Upper lobe of right lung (tissue), 1 donor: Measurements from ENCODE around the gene SERINC4. TPM values are rescaled to one million over a fixed set of nuclear protein-coding genes. Genes with fewer than 3 reads are reported as not detected.

Experiments
- ATAC-seq: fragments of 200-7000 bp; cut with Tn5 transposase; one replicate; pipeline ENCODE4 v1.9.1; 2020; ENCODE audit warnings: mild to moderate bottlenecking, moderate library complexity
- DNase-seq: peaks from one replicate; pipeline ENCODE4 v3.0.0-alpha.2; 2020
- H3K27ac ChIP-seq: fragments of 200-600 bp; one replicate; pipeline ENCODE4 v1.8.0; 2022
- H3K27me3 ChIP-seq: fragments of 200-600 bp; one replicate; pipeline ENCODE4 v1.8.0; 2022; ENCODE audit warnings: mild to moderate bottlenecking
- H3K36me3 ChIP-seq: fragments of 200-600 bp; one replicate; pipeline ENCODE4 v1.8.0; 2022
- H3K4me1 ChIP-seq: fragments of 200-600 bp; one replicate; pipeline ENCODE4 v1.8.0; 2022
- H3K4me3 ChIP-seq: fragments of 200-600 bp; one replicate; pipeline ENCODE4 v1.8.0; 2022; ENCODE audit warnings: mild to moderate bottlenecking
- H3K9me3 ChIP-seq: fragments of 200-600 bp; one replicate; pipeline ENCODE4 v1.8.0; 2022
- CTCF ChIP-seq: fragments of 200-600 bp; IDR thresholded peaks from one replicate; pipeline ENCODE4 v1.8.0; 2022; ENCODE audit warnings: antibody characterized with exemption
- intact Hi-C: fragments of 100-400 bp; cut with DNase I; formaldehyde crosslinking; loops from one replicate; pipeline ENCODE4 v1.11.0; 2022
- total RNA-seq: library from RNA; stranded (reverse); fragmentation: NEBNext Ultra II Directional; extraction: Animal tissue kit (Norgen Biotek cat#: 25700); gene quantifications from one replicate; pipeline ENCODE4 v1.2.1, GENCODE V29; 2021
- donor health status: DM: no; HTN: yes; CAD: no; lungs with severe emphysema.

Gene SERINC4
- total RNA-seq, 1 donor from 2014 or later: not detected

GRCh38 chr15:43771816-43772215, 28.2 kb downstream of the SERINC4 start:
- intact Hi-C loops: no loop called here
- no peak for TF ChIP-seq CTCF
- Histone ChIP-seq H3K9me3 (no peaks in the 10 kb centered on the region), H3K36me3 (peaks cover 73% of the 10 kb centered on the region), H3K27me3 (no peaks in the 10 kb centered on the region), H3K4me3 (no peak overlapping the region), H3K4me1 (no peaks in the 10 kb centered on the region), H3K27ac (no peak overlapping the region)
- DNase-seq: no peak
- peak; percentile 16 for ATAC-seq

DNA sequence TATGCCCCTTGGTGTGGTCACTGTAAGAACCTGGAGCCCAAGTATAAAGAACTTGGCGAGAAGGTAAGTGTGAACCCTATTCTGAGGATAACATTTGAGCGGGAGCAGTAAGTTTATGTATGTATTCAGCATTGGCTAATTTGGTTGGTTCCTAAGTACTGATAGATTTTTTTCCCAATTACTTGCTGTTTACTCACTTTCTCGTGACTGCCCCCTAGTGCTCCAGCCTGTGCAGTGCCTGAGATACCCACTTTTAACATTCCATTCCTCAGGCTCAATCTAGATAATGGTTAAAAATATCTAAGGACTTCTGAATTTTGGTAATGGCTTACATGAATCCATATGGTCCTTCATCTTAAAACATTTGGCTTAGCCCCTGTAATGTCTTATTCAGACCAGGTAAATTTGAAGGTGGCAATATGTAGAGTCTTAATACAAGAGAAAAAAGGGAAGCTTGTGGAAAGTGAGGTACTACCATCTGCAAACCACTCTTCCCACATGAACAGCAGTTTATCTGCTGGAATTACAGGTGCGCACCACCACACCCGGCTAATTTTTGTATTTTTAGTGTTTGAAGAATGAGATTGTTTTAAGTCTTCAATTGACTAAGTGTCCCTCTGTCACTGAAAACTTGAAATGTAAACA, 30.3 kb downstream of the SERINC4 start:
- H3K27ac ChIP-seq: no peak overlapping the region
- intact Hi-C loops: no loop called here
- TF ChIP-seq CTCF: peak; percentile 82
- no peak overlapping the region for H3K4me3 ChIP-seq
- no peaks in the 10 kb centered on the region for H3K27me3 ChIP-seq
- H3K4me1 ChIP-seq: no peaks in the 10 kb centered on the region
- DNase-seq (peak; percentile 63), ATAC-seq (peak; percentile 84)
- H3K9me3 ChIP-seq: no peaks in the 10 kb centered on the region
- peaks cover 94% of the 10 kb centered on the region for H3K36me3 ChIP-seq

- ATAC-seq (no peak), DNase-seq (no peak)
- Histone ChIP-seq H3K9me3 (no peaks in the 10 kb centered on the region), H3K27me3 (no peaks in the 10 kb centered on the region), H3K4me1 (no peaks in the 10 kb centered on the region), H3K27ac (no peak overlapping the region), H3K36me3 (peaks cover 100% of the 10 kb centered on the region), H3K4me3 (no peak overlapping the region)
- TF ChIP-seq CTCF: no peak
- intact Hi-C loops: no loop called here
Measured at GRCh38 chr15:43763819-43764446, 36.1 kb downstream of the SERINC4 start.

GRCh38 chr15:43762824-43763223, 37.2 kb downstream of the SERINC4 start:
- Histone ChIP-seq H3K36me3 (peaks cover 100% of the 10 kb centered on the region), H3K27me3 (no peaks in the 10 kb centered on the region), H3K4me1 (no peaks in the 10 kb centered on the region), H3K4me3 (no peak overlapping the region), H3K9me3 (no peaks in the 10 kb centered on the region), H3K27ac (no peak overlapping the region)
- no peak for TF ChIP-seq CTCF
- DNase-seq (no peak), ATAC-seq (no peak)
- intact Hi-C loops: no loop called here

DNA sequence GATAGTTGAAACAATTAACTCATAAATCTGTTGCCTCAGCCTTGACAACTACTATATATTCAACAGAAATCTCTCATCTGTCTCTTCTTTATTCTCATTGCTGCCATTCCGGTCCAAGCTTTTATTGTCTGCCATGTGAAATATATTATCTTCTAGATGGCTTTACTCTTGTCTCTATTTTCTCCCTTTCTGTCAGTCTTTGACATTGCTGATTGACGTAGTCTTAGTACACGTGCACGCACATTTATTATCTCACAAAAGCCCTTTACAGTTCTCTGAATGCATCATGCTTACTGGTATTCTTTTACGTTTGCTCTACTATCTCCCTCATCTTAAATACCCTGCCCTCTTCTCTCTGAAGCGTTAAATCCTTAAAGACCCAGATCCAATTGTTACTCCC, 48.1 kb downstream of the SERINC4 start:
- peaks cover 58% of the 10 kb centered on the region for H3K36me3 ChIP-seq
- no peak overlapping the region for H3K27ac ChIP-seq
- H3K27me3 ChIP-seq: no peaks in the 10 kb centered on the region
- no peak for TF ChIP-seq CTCF
- no peaks in the 10 kb centered on the region for H3K9me3 ChIP-seq
- DNase-seq: no peak
- H3K4me3 ChIP-seq: no peak overlapping the region
- no peak for ATAC-seq
- H3K4me1 ChIP-seq: peaks cover 48% of the 10 kb centered on the region
- intact Hi-C loops: no loop called here
